Fibroblast of lung (primary cell): ENCODE data around the gene MRPS27. TPM values are rescaled to one million over a fixed set of nuclear protein-coding genes. Genes with fewer than 3 reads are reported as not detected.

ENCODE experiments used
- DNase-seq, 2 donors: peaks; one replicate each; pipeline versions ENCODE4 v3.0.0 to v3.0.0-alpha.2; 2010; ENCODE audit warnings: low read depth in 2 of 2
- H2AFZ ChIP-seq: 2 replicates; pipeline ENCODE4 v1.5.1; 2012; ENCODE audit warnings: low read length, control low read depth, inconsistent platforms
- H3K27ac ChIP-seq: 2 replicates; pipeline ENCODE4 v1.5.1; 2011; ENCODE audit warnings: low read length, control low read depth; ENCODE audit not compliant: insufficient read depth
- H3K27me3 ChIP-seq: 2 replicates; pipeline ENCODE4 v1.5.1; 2011; ENCODE audit warnings: mild to moderate bottlenecking, low read length; ENCODE audit not compliant: control insufficient read depth, insufficient read depth
- H3K36me3 ChIP-seq: 2 replicates; pipeline ENCODE4 v1.5.1; 2011; ENCODE audit warnings: low read length; ENCODE audit not compliant: control insufficient read depth, insufficient read depth
- H3K4me1 ChIP-seq: 2 replicates; pipeline ENCODE4 v1.5.1; 2011; ENCODE audit warnings: low read length; ENCODE audit not compliant: control insufficient read depth, insufficient read depth; ENCODE audit errors: extremely low read depth
- H3K4me2 ChIP-seq: 2 replicates; pipeline ENCODE4 v1.5.1; 2011; ENCODE audit warnings: low read length, control low read depth; ENCODE audit not compliant: insufficient read depth; ENCODE audit errors: extremely low read depth
- H3K4me3 ChIP-seq, 4 experiments: fragments of 200-600 bp in 1 of 4; sonication (generic) in 1 of 4; replicated peaks in 1 of 4; 2 replicates each; pipeline ENCODE4 v1.5.1; 2011 to 2016; ENCODE audit warnings: low read length in 4 of 4, low read depth in 3 of 4, mild to moderate bottlenecking in 3 of 4, control low read depth in 2 of 4, inconsistent platforms in 1 of 4, mixed read lengths in 1 of 4; ENCODE audit not compliant: insufficient read depth in 1 of 4; ENCODE audit errors: control extremely low read depth in 1 of 4
- H3K79me2 ChIP-seq: 2 replicates; pipeline ENCODE4 v1.5.1; 2012; ENCODE audit warnings: mild to moderate bottlenecking, low read length, inconsistent platforms; ENCODE audit not compliant: control insufficient read depth, insufficient read depth
- H3K9ac ChIP-seq: 2 replicates; pipeline ENCODE4 v1.5.1; 2011; ENCODE audit warnings: mild to moderate bottlenecking, low read length, control low read depth; ENCODE audit not compliant: insufficient read depth
- H3K9me3 ChIP-seq: 2 replicates; pipeline ENCODE4 v1.5.1; 2012; ENCODE audit warnings: low read depth, low read length; ENCODE audit not compliant: control insufficient read depth, insufficient read depth
- H4K20me1 ChIP-seq: 2 replicates; pipeline ENCODE4 v1.5.1; 2011; ENCODE audit warnings: low read length; ENCODE audit not compliant: control insufficient read depth, insufficient read depth; ENCODE audit errors: extremely low read depth
- CTCF ChIP-seq, 2 donors: IDR thresholded peaks in 1 of 2; conservative IDR thresholded peaks in 1 of 2; 1 replicate in 1 of 2; 2 replicates in 1 of 2; pipeline ENCODE4 v1.5.1; 2011 to 2012; ENCODE audit warnings: low read length in 2 of 2, control low read depth in 1 of 2, inconsistent platforms in 1 of 2, low read depth in 1 of 2, mild to moderate bottlenecking in 1 of 2
- EZH2 ChIP-seq: IDR thresholded peaks from 2 replicates; pipeline ENCODE4 v1.5.1; 2012; ENCODE audit warnings: low read length, control low read depth, mild to moderate bottlenecking; ENCODE audit errors: missing control alignments
- polyA plus RNA-seq, 2 donors: library from polyadenylated mRNA; depleted of rRNA in 1 of 2; stranded (reverse) in 1 of 2; unstranded in 1 of 2; fragments of >200 nt; gene quantifications; 2 replicates each; pipeline ENCODE4 v1.2.1, GENCODE V29; 2011 to 2012; ENCODE audit warnings: missing spikeins in 1 of 2
- total RNA-seq: library from RNA; depleted of rRNA; stranded (reverse); fragments of >200 nt; gene quantifications from 2 replicates; pipeline ENCODE4 v1.2.1, GENCODE V29; 2014

The MRPS27 gene
- total and polyA plus RNA-seq, 2 donors (not counting 1 experiment from before 2014, with no cell fraction given): 67.2 to 86.5 TPM

- TF ChIP-seq CTCF (conservative IDR thresholded peaks at IDR 0.05 in 1 of 2, IDR thresholded peaks at IDR 0.05 in 1 of 2; ENCODE audit: low read depth in 1 of 2, low read length in 2 of 2): no peak
- TF ChIP-seq EZH2: no peak
- Histone ChIP-seq H3K9ac (no peak overlapping the region), H2AFZ (no peak overlapping the region), H3K36me3 (no peaks in the 10 kb centered on the region), H4K20me1 (no peaks in the 10 kb centered on the region), H3K79me2 (no peaks in the 10 kb centered on the region), H3K4me3 (no peak overlapping the region), H3K4me1 (no peaks in the 10 kb centered on the region), H3K27me3 (no peaks in the 10 kb centered on the region), H3K4me2 (no peak overlapping the region), H3K27ac (no peak overlapping the region), H3K9me3 (no peaks in the 10 kb centered on the region)
- DNase-seq: no peak
Observed at GRCh38 chr5:72288924-72289323, 31.1 kb downstream of the MRPS27 start.

- Histone ChIP-seq H3K4me3 (no peak overlapping the region), H3K27ac (no peak overlapping the region), H3K9ac (no peak overlapping the region), H3K27me3 (no peaks in the 10 kb centered on the region), H4K20me1 (no peaks in the 10 kb centered on the region), H2AFZ (no peak overlapping the region), H3K36me3 (no peaks in the 10 kb centered on the region), H3K4me1 (peaks cover 12% of the 10 kb centered on the region), H3K79me2 (no peaks in the 10 kb centered on the region), H3K4me2 (no peak overlapping the region), H3K9me3 (no peaks in the 10 kb centered on the region)
- no peak for DNase-seq
- no peak for TF ChIP-seq CTCF (conservative IDR thresholded peaks at IDR 0.05 in 1 of 2, IDR thresholded peaks at IDR 0.05 in 1 of 2; ENCODE audit: low read depth in 1 of 2, low read length in 2 of 2)
- no peak for TF ChIP-seq EZH2
Observed at GRCh38 chr5:72286798-72287197, 33.2 kb downstream of the MRPS27 start.

- Histone ChIP-seq H3K27me3 (no peaks in the 10 kb centered on the region), H3K4me1 (peaks cover 16% of the 10 kb centered on the region), H3K79me2 (no peaks in the 10 kb centered on the region), H3K9ac (no peak overlapping the region), H3K36me3 (no peaks in the 10 kb centered on the region), H4K20me1 (no peaks in the 10 kb centered on the region), H3K9me3 (no peaks in the 10 kb centered on the region), H3K27ac (no peak overlapping the region), H2AFZ (no peak overlapping the region), H3K4me2 (no peak overlapping the region), H3K4me3 (no peak overlapping the region)
- no peak for TF ChIP-seq EZH2
- no peak for TF ChIP-seq CTCF (conservative IDR thresholded peaks at IDR 0.05 in 1 of 2, IDR thresholded peaks at IDR 0.05 in 1 of 2; ENCODE audit: low read depth in 1 of 2, low read length in 2 of 2)
- DNase-seq: no peak
Observed at GRCh38 chr5:72285424-72285821, 34.6 kb downstream of the MRPS27 start.
